Panc1 (cell line): ENCODE measurements around the gene MRPL24. TPM values are rescaled to one million over a fixed set of nuclear protein-coding genes. Genes with fewer than 3 reads are reported as not detected.

ENCODE experiments used
- ATAC-seq: fragments of 200-7000 bp; cut with Tn5 transposase; 2 replicates; pipeline ENCODE4 v1.9.1; 2020; ENCODE audit warnings: mild to moderate bottlenecking, moderate library complexity
- BruUV-seq: library from RNA; stranded (reverse); fragments of 400-500 nt; replicated peaks from 2 replicates; lab custom pipeline; 2021; lab: Mats Ljungman, UMichigan
- CTCF ChIA-PET: fragments of 300-600 bp; sonication (Branson Sonifier 250); formaldehyde crosslinking; loops from one replicate; lab custom pipeline; 2022; ENCODE audit warnings: antibody characterized with exemption; lab: Charles Lee
- POLR2A ChIA-PET: fragments of 300-600 bp; sonication (Branson Sonifier 250); formaldehyde crosslinking; loops from one replicate; lab custom pipeline; 2022; ENCODE audit warnings: antibody characterized with exemption; lab: Charles Lee
- DNase-seq: peaks from one replicate; pipeline ENCODE4 v3.0.0-alpha.2; 2010; ENCODE audit warnings: low read depth, low spot score
- H3K27ac ChIP-seq: 2 replicates; pipeline ENCODE4 v1.5.1; 2011; ENCODE audit warnings: mild to moderate bottlenecking, low read length, inconsistent platforms
- H3K27me3 ChIP-seq: fragments of 200-500 bp; sonication (Bioruptor generic); 2 replicates; pipeline ENCODE4 v1.6.0; 2014; ENCODE audit warnings: low read length, inconsistent platforms; ENCODE audit not compliant: control insufficient read depth, insufficient read depth
- H3K36me3 ChIP-seq: fragments of 200-500 bp; sonication (Bioruptor generic); 2 replicates; pipeline ENCODE4 v1.5.1; 2014; ENCODE audit warnings: inconsistent platforms, mild to moderate bottlenecking, low read length, moderate library complexity; ENCODE audit not compliant: control insufficient read depth, insufficient read depth
- H3K4me1 ChIP-seq: 2 replicates; pipeline ENCODE4 v1.5.1; 2011; ENCODE audit warnings: inconsistent platforms, mild to moderate bottlenecking, low read length, moderate library complexity; ENCODE audit not compliant: control insufficient read depth, insufficient read depth
- H3K4me3 ChIP-seq, 2 experiments: 2 replicates each; pipeline ENCODE4 v1.5.1; 2011 to 2012; ENCODE audit warnings: low read depth in 2 of 2, low read length in 2 of 2, mild to moderate bottlenecking in 2 of 2, inconsistent platforms in 1 of 2, moderate library complexity in 1 of 2
- H3K9me3 ChIP-seq: fragments of 200-500 bp; sonication (Bioruptor generic); 2 replicates; pipeline ENCODE4 v1.5.1; 2014; ENCODE audit warnings: low read depth, mild to moderate bottlenecking, inconsistent platforms, low read length, moderate library complexity; ENCODE audit not compliant: control insufficient read depth, insufficient read depth
- POLR2AphosphoS5 ChIP-seq: IDR thresholded peaks from 2 replicates; pipeline ENCODE4 v1.6.1; 2012; ENCODE audit warnings: mild to moderate bottlenecking, low read depth, low read length, moderate library complexity
- SIN3A ChIP-seq: IDR thresholded peaks from 2 replicates; pipeline ENCODE4 v1.6.1; 2012; ENCODE audit warnings: low read depth, mild to moderate bottlenecking, low read length, moderate library complexity, borderline replicate concordance; ENCODE audit not compliant: insufficient read depth
- TCF7L2 ChIP-seq: IDR thresholded peaks from 2 replicates; pipeline ENCODE4 v1.6.1; 2011; ENCODE audit warnings: mild to moderate bottlenecking, low read depth, low read length, inconsistent platforms
- in situ Hi-C: cut with HindIII; loops from 2 replicates; pipeline ENCODE4 v1.10.0; 2016; ENCODE audit warnings: low sequenced_read_pairs, low pct_unique_long_range_greater_than_20kb
- intact Hi-C: fragments of 100-400 bp; cut with micrococcal nuclease; formaldehyde crosslinking; loops from one replicate; pipeline ENCODE4 v1.10.0; 2022; ENCODE audit not compliant: unreplicated experiment
- total RNA-seq: library from RNA; stranded (reverse); gene quantifications from one replicate; pipeline ENCODE4 v1.2.1, GENCODE V29; 2021; ENCODE audit not compliant: unreplicated experiment
- TF ChIP-seq, protein P1 (sequence below), 2 experiments: IDR thresholded peaks; 2 replicates each; pipeline ENCODE4 v1.6.1; 2011 to 2012; ENCODE audit warnings: low read depth in 2 of 2, control low read depth in 1 of 2, low read length in 1 of 2, mild to moderate bottlenecking in 1 of 2, moderate library complexity in 1 of 2; ENCODE audit not compliant: insufficient read depth in 1 of 2
- TF ChIP-seq, protein P2 (sequence below): fragments of 450-650 bp; IDR thresholded peaks from 2 replicates; pipeline ENCODE4 v1.5.1; 2017; ENCODE audit warnings: mild to moderate bottlenecking

Gene MRPL24
- total RNA-seq, 1 experiment from 2014 or later: 80.4 TPM

DNA sequence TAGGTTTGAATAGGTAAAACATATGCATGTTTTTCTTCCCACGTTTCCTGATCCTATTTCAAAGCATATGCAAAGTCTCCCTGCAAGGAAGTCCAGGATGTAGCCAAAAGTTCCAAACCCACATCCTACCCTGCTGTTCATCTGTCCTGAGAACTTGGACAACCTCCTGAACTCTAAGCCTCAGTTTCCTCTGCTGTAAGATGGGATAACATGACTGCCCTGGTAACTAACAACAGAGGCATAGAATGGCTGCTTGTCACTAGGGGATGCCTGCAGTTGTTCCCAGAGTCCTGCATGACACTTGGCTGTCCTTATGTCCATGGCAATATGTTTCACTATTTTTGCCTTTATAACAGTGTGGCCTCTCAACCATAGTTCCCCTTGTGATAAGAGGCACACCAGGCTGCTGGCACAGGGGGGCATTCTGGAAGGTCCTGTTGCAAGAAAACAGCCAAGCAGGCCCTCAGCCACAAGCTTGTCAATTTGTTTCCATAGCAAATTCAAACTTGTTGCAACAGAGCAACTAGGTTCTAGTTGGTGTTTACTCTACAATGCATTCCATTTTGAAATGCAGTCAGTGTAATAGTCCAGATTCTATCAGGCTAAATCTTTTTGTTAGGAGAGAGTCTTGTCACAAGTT lies 12.1 kb upstream of the MRPL24 start:
- ChIA-PET CTCF (interaction anchor here (1.1 kb wide), 1 partner anchor 27 kb away, joined by 6 read pairs; no protein-coding TSS in a partner anchor), POLR2A (no interaction called here)
- peak overlapping the region; percentile 95 for H3K27ac ChIP-seq
- ATAC-seq (no peak), DNase-seq (no peak)
- in situ Hi-C loops (no loop called here), intact Hi-C loops (no loop called here)
- TSS peak; percentile 80 for BruUV-seq
- TF ChIP-seq, protein P1, sequence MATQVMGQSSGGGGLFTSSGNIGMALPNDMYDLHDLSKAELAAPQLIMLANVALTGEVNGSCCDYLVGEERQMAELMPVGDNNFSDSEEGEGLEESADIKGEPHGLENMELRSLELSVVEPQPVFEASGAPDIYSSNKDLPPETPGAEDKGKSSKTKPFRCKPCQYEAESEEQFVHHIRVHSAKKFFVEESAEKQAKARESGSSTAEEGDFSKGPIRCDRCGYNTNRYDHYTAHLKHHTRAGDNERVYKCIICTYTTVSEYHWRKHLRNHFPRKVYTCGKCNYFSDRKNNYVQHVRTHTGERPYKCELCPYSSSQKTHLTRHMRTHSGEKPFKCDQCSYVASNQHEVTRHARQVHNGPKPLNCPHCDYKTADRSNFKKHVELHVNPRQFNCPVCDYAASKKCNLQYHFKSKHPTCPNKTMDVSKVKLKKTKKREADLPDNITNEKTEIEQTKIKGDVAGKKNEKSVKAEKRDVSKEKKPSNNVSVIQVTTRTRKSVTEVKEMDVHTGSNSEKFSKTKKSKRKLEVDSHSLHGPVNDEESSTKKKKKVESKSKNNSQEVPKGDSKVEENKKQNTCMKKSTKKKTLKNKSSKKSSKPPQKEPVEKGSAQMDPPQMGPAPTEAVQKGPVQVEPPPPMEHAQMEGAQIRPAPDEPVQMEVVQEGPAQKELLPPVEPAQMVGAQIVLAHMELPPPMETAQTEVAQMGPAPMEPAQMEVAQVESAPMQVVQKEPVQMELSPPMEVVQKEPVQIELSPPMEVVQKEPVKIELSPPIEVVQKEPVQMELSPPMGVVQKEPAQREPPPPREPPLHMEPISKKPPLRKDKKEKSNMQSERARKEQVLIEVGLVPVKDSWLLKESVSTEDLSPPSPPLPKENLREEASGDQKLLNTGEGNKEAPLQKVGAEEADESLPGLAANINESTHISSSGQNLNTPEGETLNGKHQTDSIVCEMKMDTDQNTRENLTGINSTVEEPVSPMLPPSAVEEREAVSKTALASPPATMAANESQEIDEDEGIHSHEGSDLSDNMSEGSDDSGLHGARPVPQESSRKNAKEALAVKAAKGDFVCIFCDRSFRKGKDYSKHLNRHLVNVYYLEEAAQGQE (IDR thresholded peaks at IDR 0.05; ENCODE audit: insufficient read depth in 1 of 2, low read depth in 2 of 2, low read length in 1 of 2): no peak
- no peak for TF ChIP-seq SIN3A
- TF ChIP-seq, protein P2, sequence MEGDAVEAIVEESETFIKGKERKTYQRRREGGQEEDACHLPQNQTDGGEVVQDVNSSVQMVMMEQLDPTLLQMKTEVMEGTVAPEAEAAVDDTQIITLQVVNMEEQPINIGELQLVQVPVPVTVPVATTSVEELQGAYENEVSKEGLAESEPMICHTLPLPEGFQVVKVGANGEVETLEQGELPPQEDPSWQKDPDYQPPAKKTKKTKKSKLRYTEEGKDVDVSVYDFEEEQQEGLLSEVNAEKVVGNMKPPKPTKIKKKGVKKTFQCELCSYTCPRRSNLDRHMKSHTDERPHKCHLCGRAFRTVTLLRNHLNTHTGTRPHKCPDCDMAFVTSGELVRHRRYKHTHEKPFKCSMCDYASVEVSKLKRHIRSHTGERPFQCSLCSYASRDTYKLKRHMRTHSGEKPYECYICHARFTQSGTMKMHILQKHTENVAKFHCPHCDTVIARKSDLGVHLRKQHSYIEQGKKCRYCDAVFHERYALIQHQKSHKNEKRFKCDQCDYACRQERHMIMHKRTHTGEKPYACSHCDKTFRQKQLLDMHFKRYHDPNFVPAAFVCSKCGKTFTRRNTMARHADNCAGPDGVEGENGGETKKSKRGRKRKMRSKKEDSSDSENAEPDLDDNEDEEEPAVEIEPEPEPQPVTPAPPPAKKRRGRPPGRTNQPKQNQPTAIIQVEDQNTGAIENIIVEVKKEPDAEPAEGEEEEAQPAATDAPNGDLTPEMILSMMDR: no peak
- no peak for TF ChIP-seq TCF7L2
- no peaks in the 10 kb centered on the region for H3K27me3 ChIP-seq
- peaks cover 8% of the 10 kb centered on the region for H3K36me3 ChIP-seq
- H3K4me1 ChIP-seq: peaks cover 25% of the 10 kb centered on the region
- H3K9me3 ChIP-seq: no peaks in the 10 kb centered on the region
- H3K4me3 ChIP-seq: peak overlapping the region; percentile 77 to 80

DNA sequence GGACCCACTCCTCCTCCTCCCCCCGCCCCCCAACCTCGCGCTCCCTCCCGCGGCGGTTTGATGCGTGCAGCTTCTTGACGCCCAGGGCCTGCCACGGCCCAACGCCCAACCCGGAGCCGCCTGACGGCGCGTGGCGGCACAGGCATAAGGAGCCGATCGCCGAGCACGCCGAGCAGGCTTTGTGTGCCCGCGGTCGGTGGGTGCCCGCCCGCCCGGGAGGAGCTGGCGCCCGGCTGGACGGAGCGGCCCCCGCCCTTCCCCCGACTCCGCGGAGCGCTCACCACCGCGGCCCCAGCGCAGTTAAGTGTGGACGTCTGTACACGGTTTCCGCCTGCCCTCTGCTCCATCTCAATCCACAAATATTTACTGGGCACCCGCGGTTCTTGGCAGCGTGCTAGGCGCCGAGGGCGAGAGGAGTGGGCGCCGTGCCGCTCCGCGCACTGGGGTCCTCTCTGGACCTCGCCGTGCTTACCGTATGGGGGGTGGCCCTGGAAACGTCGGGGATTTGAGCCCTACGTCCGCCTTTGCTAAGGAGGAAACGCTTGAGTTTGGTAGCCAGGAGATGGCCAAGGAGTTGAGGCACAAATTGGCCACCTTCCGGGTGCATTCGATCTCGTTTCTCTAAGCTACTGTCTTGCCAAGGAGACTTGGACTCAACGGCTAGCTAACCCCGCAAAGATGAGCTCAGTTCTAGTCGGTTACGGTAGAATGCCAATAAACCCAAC lies 11.0 kb upstream of the MRPL24 start:
- DNase-seq: no peak
- Histone ChIP-seq H3K27me3 (no peaks in the 10 kb centered on the region), H3K4me3 (peak overlapping the region; percentile 77 to 80), H3K36me3 (peaks cover 8% of the 10 kb centered on the region), H3K9me3 (no peaks in the 10 kb centered on the region), H3K4me1 (peaks cover 31% of the 10 kb centered on the region), H3K27ac (peak overlapping the region; percentile 95)
- CTCF ChIA-PET: interaction anchor here (1.1 to 1.4 kb wide), 2 partner anchors 26 to 63 kb away, joined by 6 read pairs; no protein-coding TSS in a partner anchor
- no TSS peak for BruUV-seq
- intact Hi-C loops (no loop called here), in situ Hi-C loops (no loop called here)
- TF ChIP-seq, protein P1 (IDR thresholded peaks at IDR 0.05; ENCODE audit: insufficient read depth in 1 of 2, low read depth in 2 of 2, low read length in 1 of 2): no peak; a peak in 1 of 4 replicates
- TF ChIP-seq, protein P2: no peak
- TF ChIP-seq SIN3A (peak; percentile 64; the same call in 1 of the 2 replicates), POLR2AphosphoS5 (peak; percentile 38; the same call in 1 of the 2 replicates), TCF7L2 (0 out of 2 replicates have a peak, but pooled peaks have one; percentile 23)
- POLR2A ChIA-PET: interaction anchor here (0.6 to 1.0 kb wide), 4 partner anchors 11 to 112 kb away, joined by 3 to 10 read pairs (median 6); partner anchors contain the start of gene PRCC
- peak; percentile 79 for ATAC-seq
